ENCODE measurements around the gene LDLRAD4.

- TF ChIP-seq, protein P1, sequence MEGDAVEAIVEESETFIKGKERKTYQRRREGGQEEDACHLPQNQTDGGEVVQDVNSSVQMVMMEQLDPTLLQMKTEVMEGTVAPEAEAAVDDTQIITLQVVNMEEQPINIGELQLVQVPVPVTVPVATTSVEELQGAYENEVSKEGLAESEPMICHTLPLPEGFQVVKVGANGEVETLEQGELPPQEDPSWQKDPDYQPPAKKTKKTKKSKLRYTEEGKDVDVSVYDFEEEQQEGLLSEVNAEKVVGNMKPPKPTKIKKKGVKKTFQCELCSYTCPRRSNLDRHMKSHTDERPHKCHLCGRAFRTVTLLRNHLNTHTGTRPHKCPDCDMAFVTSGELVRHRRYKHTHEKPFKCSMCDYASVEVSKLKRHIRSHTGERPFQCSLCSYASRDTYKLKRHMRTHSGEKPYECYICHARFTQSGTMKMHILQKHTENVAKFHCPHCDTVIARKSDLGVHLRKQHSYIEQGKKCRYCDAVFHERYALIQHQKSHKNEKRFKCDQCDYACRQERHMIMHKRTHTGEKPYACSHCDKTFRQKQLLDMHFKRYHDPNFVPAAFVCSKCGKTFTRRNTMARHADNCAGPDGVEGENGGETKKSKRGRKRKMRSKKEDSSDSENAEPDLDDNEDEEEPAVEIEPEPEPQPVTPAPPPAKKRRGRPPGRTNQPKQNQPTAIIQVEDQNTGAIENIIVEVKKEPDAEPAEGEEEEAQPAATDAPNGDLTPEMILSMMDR (conservative IDR thresholded peaks at IDR 0.05; ENCODE audit: low read depth in 2 of 2), result no peak
- no peak for TF ChIP-seq EZH2 (IDR thresholded peaks at IDR 0.05; ENCODE audit: low read depth, unreplicated experiment)
- no peak for TF ChIP-seq POLR2AphosphoS5 (IDR thresholded peaks at IDR 0.05; ENCODE audit: low read depth)
- TF ChIP-seq EZH2phosphoT487 (IDR thresholded peaks at IDR 0.05; ENCODE audit: unreplicated experiment), result no peak
- no peak for TF ChIP-seq JUNB (IDR thresholded peaks at IDR 0.05; ENCODE audit: unreplicated experiment)
- no peak for TF ChIP-seq ZNF462 (CRISPR knock-in tag; IDR thresholded peaks at IDR 0.05)
- no peak for TF ChIP-seq CREB1 (CRISPR knock-in tag; IDR thresholded peaks at IDR 0.05; ENCODE audit: low read depth)
These were observed 220.9 kb downstream of the LDLRAD4 start for GRCh38 chr18:13439461-13439860.

All from GM23338 (cell line).